Esophagus squamous epithelium (tissue), 5 donors: Measurements from ENCODE around the gene ZFPM1. TPM values are rescaled to one million over a fixed set of nuclear protein-coding genes. Genes with fewer than 3 reads are reported as not detected.

Experiments
- DNase-seq: peaks from one replicate; lab custom pipeline; 2025; lab: John Stamatoyannopoulos, UW
- H3K27ac ChIP-seq, 4 donors: fragments of 200-600 bp; sonication (generic); one replicate each; pipeline ENCODE4 v1.5.1; 2016 to 2019; ENCODE audit warnings: mild to moderate bottlenecking in 1 of 4
- H3K27me3 ChIP-seq, 4 donors: fragments of 200-600 bp; sonication (generic); 1 replicate in 3 of 4; 2 replicates in 1 of 4; pipeline versions ENCODE4 v1.5.1 to v1.6.0; 2017 to 2021; ENCODE audit warnings: antibody characterized with exemption in 1 of 4
- H3K36me3 ChIP-seq, 3 donors: fragments of 200-600 bp; sonication (generic); one replicate each; pipeline ENCODE4 v1.5.1; 2016 to 2019
- H3K4me1 ChIP-seq, 3 donors: fragments of 200-600 bp; sonication (generic); one replicate each; pipeline ENCODE4 v1.5.1; 2017 to 2019
- H3K4me3 ChIP-seq, 4 donors: fragments of 200-600 bp; sonication (generic); 1 replicate in 3 of 4; 2 replicates in 1 of 4; pipeline ENCODE4 v1.5.1; 2016 to 2019; ENCODE audit warnings: mild to moderate bottlenecking in 2 of 4, moderate library complexity in 1 of 4
- H3K9me3 ChIP-seq, 3 donors: fragments of 200-600 bp; sonication (generic); one replicate each; pipeline ENCODE4 v1.5.1; 2016 to 2019
- POLR2A ChIP-seq, 4 donors: fragments of 450-650 bp; IDR thresholded peaks; one replicate each; pipeline ENCODE4 v1.6.1; 2017; ENCODE audit warnings: antibody characterized with exemption in 4 of 4, mild to moderate bottlenecking in 4 of 4, moderate library complexity in 3 of 4
- whole genome bisulfite sequencing, 2 donors: methylation state at CpG; one replicate each; pipeline ENCODE4 v1.1.5; 2018; 5-methylcytosine and 5-hydroxymethylcytosine counted together
- intact Hi-C: fragments of 100-400 bp; cut with DNase I; formaldehyde crosslinking; loops from one replicate; pipeline ENCODE4 v1.15.0; 2022
- total RNA-seq, 4 donors: library from RNA; depleted of rRNA; stranded (reverse); fragments of >200 nt; gene quantifications; one replicate each; pipeline ENCODE4 v1.1.0, GENCODE V29; 2016
- TF ChIP-seq, protein P1 (sequence below), 6 experiments: fragments of 450-650 bp in 4 of 6; fragments of 200-600 bp in 2 of 6; sonication (generic) in 2 of 6; IDR thresholded peaks; one replicate each; pipeline ENCODE4 v1.5.1; 2016 to 2019; ENCODE audit warnings: antibody characterized with exemption in 6 of 6, mild to moderate bottlenecking in 4 of 6, moderate library complexity in 4 of 6
- donor health status: DM: yes; HTN: yes; CAD: no.

The ZFPM1 gene
- total RNA-seq, 4 donors from 2014 or later: 0.67 to 1.7 (median 1.2) TPM

DNA sequence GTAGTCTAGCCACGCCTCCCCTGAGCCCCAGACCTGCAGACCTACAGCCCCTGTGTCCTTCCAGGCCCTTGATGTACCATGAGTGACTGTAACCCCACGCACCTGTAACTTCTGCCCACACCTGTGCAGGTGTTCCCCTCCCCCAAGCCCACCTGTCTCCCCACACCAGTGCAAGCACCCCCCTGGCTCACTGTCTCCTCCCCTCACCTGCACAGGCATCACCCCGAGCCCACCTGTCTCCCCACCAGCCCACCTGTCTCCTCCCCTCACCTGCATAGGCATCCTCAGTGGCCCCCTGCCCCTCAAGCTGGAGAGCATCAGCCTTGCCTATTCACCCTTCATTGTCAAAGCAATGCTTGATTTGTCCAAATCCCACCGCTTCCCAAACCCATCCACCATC is 84.8 kb downstream of the ZFPM1 start:
- H3K4me3 ChIP-seq: no peak overlapping the region
- no peak for TF ChIP-seq POLR2A (IDR thresholded peaks at IDR 0.05)
- TF ChIP-seq, protein P1, sequence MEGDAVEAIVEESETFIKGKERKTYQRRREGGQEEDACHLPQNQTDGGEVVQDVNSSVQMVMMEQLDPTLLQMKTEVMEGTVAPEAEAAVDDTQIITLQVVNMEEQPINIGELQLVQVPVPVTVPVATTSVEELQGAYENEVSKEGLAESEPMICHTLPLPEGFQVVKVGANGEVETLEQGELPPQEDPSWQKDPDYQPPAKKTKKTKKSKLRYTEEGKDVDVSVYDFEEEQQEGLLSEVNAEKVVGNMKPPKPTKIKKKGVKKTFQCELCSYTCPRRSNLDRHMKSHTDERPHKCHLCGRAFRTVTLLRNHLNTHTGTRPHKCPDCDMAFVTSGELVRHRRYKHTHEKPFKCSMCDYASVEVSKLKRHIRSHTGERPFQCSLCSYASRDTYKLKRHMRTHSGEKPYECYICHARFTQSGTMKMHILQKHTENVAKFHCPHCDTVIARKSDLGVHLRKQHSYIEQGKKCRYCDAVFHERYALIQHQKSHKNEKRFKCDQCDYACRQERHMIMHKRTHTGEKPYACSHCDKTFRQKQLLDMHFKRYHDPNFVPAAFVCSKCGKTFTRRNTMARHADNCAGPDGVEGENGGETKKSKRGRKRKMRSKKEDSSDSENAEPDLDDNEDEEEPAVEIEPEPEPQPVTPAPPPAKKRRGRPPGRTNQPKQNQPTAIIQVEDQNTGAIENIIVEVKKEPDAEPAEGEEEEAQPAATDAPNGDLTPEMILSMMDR (IDR thresholded peaks at IDR 0.05): no peak
- no peak for DNase-seq
- intact Hi-C loops: no loop called here
- H3K4me1 ChIP-seq: peaks cover 11 to 33% (median 19%) of the 10 kb centered on the region in 3 donors
- H3K27me3 ChIP-seq: peaks cover 0 to 51% (median 2%) of the 10 kb centered on the region in 4 donors
- H3K9me3 ChIP-seq: peaks cover 0 to 11% (median 4%) of the 10 kb centered on the region in 3 donors
- H3K36me3 ChIP-seq: no peaks in the 10 kb centered on the region
- WGBS, 2 donors: 67 to 81% methylated on average over 4 of the region's 4 CpGs
- H3K27ac ChIP-seq: no peak overlapping the region

DNA sequence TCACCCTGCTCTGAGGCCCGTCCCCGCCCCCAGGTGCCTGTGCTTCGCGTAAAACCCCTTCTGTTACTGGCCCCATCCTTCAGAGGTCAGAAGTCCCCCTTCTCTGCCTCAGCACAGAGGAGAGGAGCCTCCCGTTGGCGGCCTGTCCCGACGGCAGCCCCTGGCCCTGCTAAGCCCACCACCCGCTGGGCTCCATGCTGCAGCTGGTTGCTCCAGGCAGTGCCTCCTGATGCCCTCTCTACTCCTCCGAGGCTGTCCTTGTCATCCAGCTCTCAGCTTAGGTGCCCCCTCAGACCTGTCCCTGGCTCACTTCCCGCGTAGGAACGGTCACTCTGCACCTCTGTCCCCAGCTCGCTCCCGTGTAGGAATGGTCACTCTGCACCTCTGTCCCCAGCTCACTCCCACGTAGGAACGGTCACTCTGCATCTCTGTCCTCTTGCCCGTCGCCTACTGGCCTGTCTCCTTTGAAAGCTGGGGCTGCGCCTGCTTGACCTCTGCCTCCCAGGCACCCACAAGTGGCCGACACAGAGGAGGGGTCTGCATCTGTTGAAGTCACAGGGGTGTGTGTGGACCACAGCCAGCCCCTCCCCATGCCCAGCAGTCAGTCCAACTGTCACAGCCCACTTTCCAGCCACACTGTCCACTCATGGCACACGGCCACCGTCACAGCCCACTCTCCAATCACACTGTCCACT is 85.4 kb downstream of the ZFPM1 start:
- no peak for DNase-seq
- Histone ChIP-seq H3K27ac (no peak overlapping the region), H3K4me3 (no peak overlapping the region), H3K4me1 (peaks cover 8 to 27% (median 14%) of the 10 kb centered on the region in 3 donors), H3K36me3 (no peaks in the 10 kb centered on the region), H3K27me3 (peaks cover 0 to 51% (median 2%) of the 10 kb centered on the region in 4 donors), H3K9me3 (peaks cover 0 to 18% (median 9%) of the 10 kb centered on the region in 3 donors)
- 47 to 55% methylated on average over 2 to 22 of the region's 23 CpGs for WGBS, 2 donors
- no peak for TF ChIP-seq POLR2A (IDR thresholded peaks at IDR 0.05)
- TF ChIP-seq, protein P1 (IDR thresholded peaks at IDR 0.05): no peak
- intact Hi-C loops: no loop called here

DNA sequence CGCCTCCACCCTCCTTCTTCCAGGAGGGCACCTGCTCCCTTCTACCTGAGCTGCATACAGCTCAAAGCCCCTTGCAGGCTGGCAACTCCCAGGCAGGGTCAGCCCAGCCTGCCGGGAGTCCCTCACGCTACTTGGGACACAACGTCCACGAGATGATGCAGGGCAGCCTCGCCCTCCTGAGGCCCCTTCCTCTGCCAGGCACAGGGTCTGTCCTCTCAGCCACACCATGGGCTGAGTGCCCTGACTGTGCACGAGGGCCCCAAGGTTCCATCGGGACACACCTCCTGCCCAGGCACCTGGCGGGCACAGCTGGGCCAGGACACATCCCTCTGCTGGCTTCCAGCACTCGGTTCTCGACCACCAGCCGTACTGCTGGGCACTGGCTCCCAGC is 86.2 kb downstream of the ZFPM1 start:
- Histone ChIP-seq H3K4me1 (peaks cover 8 to 26% (median 14%) of the 10 kb centered on the region in 3 donors), H3K4me3 (no peak overlapping the region), H3K36me3 (no peaks in the 10 kb centered on the region), H3K27ac (no peak overlapping the region), H3K27me3 (peaks cover 0 to 51% (median 2%) of the 10 kb centered on the region in 4 donors), H3K9me3 (peaks cover 0 to 25% (median 15%) of the 10 kb centered on the region in 3 donors)
- TF ChIP-seq POLR2A (IDR thresholded peaks at IDR 0.05): no peak
- TF ChIP-seq, protein P1 (IDR thresholded peaks at IDR 0.05): no peak
- intact Hi-C loops: no loop called here
- 65 to 67% methylated on average over 1 to 3 of the region's 12 CpGs for WGBS, 2 donors
- DNase-seq: no peak

DNA sequence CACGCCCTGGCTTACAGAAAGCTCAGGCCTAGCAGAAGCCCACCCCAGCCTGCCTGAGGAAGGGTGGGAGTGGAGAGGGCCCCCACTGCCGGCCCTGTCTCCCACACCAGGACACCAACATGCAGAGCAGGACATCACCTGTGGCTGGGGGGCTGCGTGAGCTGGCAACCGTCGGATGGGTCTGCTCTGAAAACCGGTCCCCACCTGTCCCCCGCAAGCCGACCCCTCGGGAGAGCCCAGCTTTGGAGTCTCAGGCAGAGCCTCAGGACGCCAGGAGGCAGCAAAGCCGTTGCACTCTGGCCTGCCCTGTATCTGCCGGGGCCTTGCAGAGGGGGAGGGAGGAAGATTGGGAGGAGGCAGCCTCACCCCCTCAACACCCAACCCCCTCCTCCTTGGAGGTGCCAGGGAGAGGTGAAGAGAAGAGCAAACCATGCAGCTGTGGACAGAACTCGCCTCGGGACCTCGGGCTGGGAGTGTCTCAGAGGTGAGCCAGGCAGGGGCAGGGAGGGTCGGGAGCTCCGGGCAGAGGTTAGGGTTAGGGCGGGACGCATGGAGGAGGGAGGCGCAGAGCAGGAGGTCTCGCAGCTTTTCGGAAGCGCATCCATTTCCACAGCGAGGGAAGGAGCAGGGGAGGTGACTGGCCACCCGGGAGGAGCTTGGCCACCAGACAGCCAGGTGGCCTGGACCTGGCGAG is 86.7 kb downstream of the ZFPM1 start:
- no peak for DNase-seq
- intact Hi-C loops: no loop called here
- Histone ChIP-seq H3K27me3 (peaks cover 0 to 52% (median 2%) of the 10 kb centered on the region in 4 donors), H3K4me1 (peaks cover 8 to 24% (median 12%) of the 10 kb centered on the region in 3 donors), H3K9me3 (peaks cover 0 to 31% (median 15%) of the 10 kb centered on the region in 3 donors), H3K27ac (no peak overlapping the region), H3K36me3 (no peaks in the 10 kb centered on the region), H3K4me3 (no peak overlapping the region)
- WGBS, 2 donors: 30 to 41% methylated on average over 7 to 9 of the region's 26 CpGs
- TF ChIP-seq POLR2A (IDR thresholded peaks at IDR 0.05): no peak
- TF ChIP-seq, protein P1 (IDR thresholded peaks at IDR 0.05): no peak
